HG02981 (cell line): ENCODE data around the gene SPRTN.

Experiments used
- ATAC-seq: cut with Tn5 transposase; IDR thresholded peaks from one replicate; pipeline ENCODE4 v1.9.1; 2021; ENCODE audit warnings: mild to moderate bottlenecking, moderate library complexity; ENCODE audit not compliant: unreplicated experiment

Gene SPRTN

DNA sequence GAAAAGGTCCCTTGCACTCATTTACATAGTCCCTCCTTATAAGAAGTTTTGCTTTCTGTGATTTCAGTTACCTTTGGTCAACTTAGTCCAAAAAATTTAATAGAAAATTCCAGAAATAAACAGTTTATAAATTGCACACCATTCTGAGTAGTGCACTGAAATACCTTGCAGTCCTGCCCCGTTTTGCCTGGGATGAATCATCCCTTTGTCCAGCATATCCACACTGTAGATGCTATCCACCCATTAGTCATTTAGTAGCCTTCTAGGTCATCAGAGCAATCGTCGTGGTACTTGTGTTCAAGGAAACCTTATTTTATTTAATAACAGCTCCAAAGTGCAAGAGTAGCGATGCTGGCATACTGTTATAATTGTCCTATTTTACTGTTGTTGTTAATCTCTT lies 38.0 kb downstream of the SPRTN start:
- ATAC-seq, result no peak

DNA sequence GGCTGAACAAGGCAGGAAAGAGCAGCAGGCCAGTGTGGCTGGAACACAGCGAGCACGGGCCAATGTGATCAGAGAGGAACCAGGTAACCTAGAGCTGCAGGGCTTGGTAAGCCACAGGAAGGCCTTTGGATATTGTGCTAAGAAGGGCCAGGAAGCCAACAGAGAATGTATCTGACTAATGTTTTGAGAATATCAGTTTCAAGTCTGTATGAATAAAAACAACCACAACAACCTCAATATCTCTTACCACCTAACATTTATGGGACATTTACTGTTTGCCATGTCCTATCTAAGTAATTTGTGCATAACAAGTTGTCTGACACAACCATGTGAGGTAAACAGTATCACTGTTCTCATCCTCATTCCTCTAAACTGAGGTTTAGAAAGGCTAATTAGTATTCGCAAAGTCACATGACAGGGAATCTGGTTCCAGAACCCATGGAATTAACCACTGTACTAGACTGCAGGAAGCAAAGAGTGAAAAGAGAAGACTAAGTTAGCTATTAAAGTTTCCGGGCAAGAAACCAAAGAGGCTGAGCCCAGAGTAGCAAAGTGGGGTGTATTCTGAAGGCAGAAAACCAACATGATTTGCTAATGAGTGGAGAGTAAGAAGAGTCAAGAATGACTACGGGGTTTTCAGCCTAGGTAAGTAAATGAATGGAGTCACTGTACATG lies 38.9 kb downstream of the SPRTN start:
- peak; percentile 78 for ATAC-seq

DNA sequence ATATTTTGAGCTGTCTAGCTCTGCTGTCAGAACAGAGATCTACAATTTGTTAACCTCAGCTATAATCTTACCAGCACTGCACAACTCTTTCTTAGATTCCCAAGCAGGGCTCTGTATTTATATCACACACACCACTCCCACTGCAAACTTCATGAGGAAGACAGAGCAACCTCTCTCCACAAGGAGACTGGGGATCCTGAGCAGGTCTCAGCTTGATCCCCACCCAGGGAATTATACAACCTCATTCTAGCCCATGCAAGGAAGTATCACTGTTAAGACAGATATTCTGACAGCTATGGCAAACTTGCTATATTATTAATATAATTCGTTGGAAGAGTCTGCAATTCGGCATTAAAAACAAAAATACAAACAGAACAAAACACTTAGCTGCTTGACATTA lies 43.6 kb downstream of the SPRTN start:
- no peak for ATAC-seq

DNA sequence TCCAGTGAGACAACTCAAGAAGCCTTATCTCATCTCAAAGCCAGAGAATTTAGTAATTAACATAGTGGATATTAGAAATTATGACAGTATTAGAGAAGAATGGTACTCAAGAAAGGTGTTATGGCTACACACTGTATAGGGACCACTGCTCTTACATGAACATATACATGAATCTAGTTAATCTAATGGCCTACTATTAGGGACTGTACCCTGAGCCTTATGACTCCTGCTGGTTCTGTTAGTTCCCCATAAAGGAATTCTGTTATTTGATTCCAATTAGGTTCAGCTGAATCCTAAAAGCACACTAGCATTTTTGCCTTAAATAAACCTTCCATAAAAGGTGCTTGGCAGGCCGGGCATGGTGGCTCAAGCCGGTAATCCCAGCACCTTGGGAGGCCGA lies 44.3 kb downstream of the SPRTN start:
- ATAC-seq, result no peak

DNA sequence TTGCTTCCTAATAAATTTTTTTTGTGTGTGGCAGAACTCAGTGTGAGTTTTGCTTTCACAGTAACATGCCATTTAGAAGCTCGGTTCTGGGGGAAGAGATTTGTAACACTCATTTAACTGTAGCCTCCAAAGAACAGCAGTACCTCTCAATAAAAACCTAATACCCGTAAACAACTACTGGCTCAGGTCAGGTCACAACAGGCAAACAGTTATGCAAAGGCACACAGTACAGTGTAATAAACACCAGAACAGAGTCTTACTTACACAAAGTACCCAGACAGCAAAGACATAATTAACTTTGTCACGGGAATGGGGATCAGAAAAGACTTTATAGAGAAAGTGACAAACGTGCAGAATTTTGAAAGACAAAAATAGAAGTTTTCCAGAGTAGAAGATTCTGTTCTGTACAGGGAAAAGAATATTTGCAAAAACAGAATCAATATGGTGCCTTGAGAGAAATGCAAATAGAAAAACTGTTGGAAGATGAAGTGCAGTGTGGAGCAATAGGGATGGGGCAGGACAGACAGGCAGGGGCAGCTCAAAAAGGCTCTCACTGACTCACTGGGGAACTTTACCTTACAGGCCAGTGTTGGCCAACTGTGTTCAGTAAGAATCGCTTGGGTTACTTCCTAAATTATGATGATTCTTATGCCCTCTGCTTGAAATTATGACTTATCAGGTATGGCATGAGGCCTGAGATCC lies 45.2 kb downstream of the SPRTN start:
- no peak for ATAC-seq

DNA sequence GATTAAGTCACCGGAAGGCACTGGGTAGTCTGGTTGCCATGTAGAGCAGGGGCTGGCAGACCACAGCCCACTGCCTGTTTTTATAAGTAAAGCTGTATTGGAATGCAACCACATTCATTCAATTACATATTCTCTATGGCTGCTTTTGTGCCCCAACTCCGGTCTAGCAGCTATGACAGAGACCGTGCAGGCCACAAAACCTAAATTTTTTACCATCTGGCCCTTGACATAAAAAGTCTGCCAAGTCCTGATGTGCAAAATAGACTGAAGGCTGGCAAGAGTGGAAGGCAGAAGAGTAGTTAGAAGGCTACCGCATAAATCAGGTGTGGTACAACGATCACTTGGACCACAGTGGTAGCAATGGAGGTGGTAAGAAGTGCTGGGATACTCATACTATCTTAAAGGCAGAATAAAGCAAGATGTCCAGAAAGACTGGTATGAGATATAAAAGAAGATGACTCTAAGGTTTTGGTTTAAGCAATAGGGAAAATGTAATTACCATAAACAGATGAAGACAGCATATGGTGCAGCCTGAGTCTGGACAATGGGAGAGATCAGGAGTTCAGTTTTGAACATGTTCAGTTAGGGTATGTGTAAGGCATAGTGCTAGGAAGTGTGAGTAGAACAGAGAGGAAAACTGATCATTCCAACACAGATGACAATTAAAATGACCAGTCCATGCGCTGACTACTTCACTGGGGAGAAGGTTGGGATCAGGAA lies 46.8 kb downstream of the SPRTN start:
- no peak for ATAC-seq

DNA sequence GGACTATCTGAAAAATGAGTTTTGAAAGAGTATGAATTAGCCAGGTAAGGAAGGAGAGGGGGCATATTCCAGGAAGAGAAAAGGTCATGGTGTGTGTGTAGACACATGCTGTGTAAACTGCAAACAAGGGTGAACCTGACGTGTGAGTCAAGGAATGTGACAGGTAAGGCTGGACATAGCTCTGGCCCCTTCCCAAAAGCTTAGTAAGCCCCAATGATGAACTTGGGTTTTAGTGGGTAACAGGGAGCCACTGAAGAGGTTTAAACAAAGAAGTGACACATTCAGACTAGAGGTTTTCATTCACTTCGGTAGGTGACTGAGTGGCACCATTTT lies 47.3 kb downstream of the SPRTN start:
- no peak for ATAC-seq

DNA sequence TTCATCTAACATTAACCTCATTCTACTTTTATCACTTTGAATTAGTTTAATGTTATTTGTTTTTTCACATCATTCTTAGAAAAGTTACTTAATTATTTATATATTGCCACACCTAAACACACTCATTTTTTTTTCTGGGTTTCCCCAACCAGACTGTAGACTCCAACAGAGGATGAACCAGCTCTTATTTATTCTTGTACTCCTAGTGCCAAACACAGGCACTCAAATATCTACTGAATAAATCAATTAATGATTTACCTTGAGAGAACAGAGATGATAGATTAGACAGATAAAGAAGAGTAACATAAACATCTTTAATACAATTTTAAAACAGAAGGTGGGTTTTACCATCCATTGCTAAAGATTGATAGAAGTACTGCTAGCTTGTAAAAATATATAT lies 48.4 kb downstream of the SPRTN start:
- no peak for ATAC-seq

DNA sequence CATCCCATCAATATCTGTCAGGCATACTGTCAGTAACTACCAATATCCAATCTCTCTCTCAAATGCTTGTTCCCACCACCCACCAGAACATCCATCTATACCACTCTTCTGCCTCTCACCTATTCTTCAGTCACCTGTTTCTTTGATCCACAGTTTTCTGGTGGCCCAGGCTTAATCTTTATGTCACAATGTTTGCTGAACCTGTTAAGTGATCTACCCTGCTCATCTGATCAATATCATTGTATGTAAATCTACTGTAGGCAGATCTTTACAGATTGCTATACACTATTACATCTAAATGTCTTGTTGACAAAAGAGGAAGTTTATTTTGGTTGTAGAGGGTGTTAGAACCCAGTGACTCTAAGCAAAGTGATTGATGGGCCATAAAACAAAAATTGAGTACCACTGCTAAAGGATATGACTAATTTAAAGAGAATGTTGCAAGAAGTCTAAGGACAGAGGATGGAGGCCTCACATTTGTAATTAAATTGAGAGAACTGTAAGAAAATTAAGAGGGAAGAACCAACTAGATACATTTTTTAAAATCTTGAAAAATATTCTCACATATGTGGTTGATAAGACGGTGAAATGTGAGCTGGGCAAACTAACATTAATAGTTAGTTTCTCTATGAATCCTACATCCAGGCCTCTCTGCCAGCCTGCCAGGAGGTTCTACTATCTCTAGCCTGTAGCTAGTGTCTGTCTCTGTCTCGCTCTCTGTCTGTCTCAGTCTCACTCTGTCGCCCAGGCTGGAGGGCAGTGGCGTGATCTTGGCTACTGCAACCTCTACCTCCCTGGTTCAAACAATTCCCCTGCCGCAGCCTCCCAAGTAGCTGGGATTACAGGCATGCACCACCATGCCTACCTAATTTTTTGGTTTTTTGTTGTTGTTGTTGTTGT lies 49.9 kb downstream of the SPRTN start:
- ATAC-seq, result no peak

DNA sequence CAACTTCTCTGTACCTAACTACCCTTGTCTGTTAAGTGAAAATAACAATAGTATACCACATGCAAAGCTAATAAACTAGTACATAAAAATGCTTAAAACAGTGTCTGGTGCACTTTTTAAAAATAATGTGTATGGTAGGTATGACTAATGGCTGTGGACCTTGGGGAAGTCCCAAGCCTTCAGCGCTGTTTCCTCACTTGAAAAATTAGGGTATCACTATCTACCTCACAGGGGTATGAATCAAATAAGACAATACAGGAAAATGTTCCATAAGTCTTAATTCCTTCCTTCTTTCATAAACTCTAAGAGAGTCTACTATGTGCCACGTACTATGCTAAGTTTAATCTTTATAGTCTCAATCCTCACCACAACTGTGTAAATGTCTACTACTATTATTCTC lies 52.0 kb downstream of the SPRTN start:
- no peak for ATAC-seq

DNA sequence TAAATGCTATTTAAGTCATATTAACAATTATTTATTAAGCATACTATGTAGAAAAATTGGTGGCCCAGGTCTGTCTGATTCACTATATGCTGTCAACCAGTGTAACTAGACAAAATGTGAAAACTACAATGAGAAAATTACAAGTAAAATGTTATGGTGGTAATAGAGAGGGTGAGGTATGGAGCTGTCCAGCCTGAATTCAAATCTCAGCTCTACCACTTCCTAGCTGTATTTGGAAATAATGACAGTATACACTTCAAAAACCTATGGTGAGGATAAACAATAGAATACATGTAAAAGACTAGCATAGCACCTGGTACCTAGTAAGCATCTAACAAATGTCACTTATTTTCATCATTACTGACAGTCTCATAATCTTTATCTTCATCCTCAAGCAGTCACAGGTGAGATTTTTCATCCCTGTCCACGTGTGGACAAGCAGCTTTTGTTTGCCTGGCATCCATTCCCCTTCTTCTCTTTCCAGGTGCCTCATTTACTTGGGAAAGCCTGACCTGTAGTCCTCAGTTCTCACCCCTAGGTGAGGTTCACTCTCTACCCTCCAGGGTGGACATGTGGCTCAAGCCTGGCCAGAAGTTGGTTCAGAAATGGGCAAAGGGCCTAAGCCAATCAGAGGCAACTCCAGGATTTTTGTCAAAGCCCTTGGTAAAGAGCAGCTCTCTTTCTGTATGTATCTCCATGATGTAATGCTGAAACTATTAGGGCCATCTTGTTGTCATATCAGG lies 54.5 kb downstream of the SPRTN start:
- ATAC-seq, result no peak

DNA sequence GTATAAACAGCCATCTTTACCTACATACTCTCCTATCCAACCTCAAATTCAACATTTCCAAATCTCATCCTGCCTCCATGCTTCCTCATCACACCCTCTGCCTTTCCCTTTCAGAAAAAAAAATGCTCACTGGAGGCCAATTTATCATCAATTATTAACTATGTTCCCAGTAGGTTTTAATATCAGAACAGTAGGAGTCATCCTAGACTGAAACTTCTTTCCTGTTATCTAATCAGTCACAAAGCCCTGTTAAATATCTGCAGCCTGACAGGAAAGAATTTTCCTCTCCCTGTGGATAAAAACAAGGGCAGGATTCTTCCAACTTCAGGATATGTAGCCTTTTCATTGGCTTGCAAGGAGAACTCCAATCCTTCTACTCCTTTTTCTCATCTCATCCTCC lies 55.6 kb downstream of the SPRTN start:
- ATAC-seq, result no peak

DNA sequence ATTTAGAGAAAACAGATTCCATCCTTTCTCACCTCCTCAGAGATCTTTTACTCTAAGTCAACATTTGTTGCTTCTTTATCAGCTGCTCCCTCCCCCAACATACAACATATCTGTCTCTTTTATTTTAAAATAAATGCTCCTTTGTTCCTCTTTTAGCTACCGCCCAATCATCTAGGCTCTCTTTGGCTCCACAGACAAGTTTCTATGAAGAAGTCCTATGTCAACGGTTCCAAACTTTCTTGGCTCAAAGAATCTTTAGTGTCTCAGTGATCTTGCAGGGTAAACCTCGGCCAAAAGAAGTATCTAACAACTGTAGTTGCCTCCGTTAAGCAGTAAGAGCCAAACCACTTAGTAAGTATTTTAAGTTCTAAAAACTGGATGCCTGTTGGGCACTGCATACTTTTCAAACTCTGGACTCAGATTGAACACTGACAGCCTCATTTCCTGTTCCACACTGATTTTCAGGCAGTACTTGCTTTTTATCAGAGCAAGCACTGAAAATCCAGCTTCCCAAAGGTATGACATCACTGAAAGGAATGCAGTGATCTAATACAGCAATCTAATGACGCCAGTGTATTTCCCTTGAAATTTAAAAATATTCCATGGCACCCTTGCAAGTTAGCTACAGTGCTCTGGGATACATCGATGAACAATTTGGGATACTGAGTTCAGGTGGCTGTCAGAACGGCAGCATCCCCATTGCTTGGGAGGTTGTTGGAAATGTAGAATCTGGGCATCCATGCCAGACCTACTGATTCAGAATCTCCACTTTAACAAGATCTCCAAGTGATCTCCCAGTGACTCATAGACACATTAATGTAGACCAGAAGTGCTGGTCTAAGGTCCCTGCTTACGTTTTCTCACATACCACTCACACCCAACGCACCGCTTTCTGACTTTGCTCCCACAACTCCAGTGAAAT lies 57.2 kb downstream of the SPRTN start:
- no peak for ATAC-seq

DNA sequence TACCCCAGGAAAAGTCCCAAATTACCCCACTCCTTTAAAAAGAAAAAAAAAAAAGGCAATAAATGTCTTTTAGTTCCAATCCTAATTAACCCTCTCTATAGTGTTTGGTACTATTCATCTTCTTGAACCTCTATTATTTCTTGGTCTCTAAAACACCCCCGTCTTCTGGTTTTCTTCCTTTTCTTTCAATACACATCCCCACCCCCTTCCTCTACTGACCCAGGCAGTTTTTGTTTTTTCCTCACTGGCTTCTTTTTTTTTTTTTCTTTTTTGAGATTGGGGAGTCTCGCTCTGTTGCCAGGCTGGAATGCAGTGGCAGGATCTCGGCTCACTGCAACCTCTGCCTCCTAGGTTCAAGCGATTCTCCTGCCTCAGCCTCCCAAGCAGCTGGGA lies 57.9 kb downstream of the SPRTN start:
- no peak for ATAC-seq

DNA sequence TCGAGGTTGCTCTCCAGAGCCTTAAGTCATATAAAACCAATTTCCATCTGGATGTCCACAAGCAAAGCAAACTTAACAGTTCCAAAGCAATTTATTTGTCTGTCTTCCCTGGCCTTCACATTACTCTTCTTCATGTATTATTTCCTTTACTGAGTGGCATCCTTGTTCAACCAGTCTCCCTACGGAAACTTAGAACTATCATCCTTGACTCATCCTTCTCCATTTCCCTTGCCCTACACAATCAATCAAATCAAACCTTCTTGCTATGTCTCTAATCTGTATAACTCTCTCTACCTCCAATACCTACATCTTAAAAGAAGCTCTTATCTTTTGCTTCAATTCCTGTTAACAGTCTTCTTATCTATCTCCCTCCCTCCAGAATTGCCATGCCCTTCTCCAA lies 58.5 kb downstream of the SPRTN start:
- ATAC-seq, result no peak

DNA sequence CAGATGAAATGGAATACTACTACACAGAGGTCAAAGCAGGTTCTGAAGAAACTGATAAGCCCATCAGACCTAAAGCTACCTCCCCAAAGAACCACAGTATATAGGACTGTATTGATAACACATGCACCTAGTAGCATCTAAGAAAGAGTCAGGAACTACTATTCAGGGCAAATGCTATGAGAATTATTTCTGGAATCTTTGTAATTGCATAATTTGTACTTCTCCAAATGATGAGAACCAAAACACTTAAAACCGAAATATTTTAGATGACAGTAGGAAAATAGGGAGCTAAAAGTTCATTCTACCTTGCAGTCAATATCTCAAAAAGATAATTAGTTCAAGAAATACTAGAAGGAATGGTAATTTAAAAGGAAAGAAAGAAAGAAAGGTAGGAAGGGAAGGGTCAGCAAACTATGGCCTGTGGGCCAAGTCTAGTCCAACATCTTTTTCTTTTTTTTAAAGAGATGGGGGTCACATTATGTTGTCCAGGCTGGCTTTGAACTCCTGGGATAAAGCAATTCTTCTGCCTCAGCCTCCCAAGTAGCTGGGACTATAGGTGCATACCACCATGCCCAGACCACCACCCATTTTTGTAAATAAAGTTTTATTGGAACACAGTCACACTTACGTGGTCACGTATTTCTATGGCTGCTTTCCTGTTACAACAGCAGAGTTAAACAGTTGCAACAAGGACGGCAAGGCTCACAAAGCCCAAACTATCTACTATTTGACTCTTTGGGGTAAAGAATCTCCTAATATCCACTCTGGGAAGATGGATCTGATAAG lies 60.0 kb downstream of the SPRTN start:
- no peak for ATAC-seq

DNA sequence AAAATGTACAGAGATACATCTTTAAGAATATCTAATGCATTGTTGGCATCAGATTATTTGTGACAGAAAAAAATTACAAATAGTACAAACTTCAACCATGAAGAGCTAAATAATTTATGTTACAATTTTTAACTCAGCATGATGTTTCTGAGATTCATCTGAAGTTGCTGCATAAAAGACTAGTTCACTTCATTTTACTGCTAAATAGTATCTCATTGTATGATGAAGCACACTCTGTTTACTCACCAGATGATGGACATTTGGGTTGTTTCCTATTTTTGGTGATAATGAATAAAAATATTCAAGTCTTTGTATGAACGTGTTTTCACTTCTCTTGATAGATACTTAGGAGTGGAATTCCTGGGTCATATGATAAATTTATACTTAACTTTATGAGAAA lies 63.4 kb downstream of the SPRTN start:
- no peak for ATAC-seq

DNA sequence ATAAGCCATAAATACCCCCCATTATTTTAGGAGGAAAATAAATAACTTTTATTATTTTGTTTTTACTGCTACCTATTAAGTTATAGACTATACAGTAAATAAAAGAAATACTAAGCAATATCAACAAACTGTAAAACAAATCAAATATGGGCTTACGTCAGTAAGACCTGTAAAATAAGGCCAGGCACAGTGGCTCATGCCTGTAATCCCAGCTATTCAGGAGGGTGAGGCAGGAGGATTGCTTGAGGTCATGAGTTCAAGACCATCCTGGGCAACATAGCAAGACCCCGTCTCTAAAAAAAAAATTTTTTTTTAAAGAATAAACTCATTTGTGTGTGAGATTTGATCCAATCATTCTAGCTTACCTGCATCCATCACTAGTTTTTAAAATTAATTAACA lies 66.2 kb downstream of the SPRTN start:
- ATAC-seq, result no peak
